HG02938 (cell line): ENCODE measurements around the gene MICAL2.

ENCODE experiments used
- ATAC-seq: cut with Tn5 transposase; IDR thresholded peaks from one replicate; pipeline ENCODE4 v1.9.1; 2021; ENCODE audit warnings: mild to moderate bottlenecking, moderate library complexity; ENCODE audit not compliant: unreplicated experiment

Gene MICAL2

DNA sequence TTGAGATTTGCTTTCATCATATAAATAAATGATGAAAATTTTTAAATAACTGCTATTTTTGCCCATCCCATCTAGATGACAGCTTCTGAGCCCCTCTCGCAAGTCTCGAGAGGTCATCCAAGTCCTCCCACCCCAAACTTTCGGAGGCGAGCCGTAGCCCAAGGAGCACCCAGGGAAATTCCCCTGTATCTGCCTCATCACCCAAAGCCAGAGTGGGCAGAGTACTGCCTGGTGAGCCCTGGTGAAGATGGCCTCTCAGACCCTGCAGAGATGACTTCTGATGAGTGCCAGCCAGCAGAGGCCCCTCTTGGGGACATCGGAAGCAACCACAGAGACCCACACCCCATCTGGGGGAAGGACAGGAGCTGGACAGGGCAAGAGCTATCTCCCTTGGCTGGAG lies 183.1 kb downstream of the MICAL2 start:
- no peak for ATAC-seq

DNA sequence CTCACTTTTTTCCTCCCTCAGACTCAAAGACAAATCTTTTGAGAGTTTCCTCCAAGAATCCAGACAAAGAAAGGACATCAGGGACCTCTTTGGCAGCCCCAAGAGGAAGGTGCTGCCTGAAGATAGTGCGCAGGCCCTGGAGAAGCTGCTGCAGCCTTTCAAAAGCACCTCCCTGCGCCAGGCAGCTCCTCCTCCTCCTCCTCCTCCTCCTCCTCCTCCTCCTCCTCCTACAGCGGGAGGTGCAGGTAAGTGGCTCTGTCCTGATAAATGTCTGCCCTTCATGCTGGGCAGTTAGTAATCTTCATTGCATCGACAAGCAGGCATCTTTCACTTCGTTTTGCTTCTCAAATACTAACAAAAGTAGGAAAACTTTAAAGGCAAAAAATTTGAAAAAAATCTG lies 184.2 kb downstream of the MICAL2 start:
- no peak for ATAC-seq

DNA sequence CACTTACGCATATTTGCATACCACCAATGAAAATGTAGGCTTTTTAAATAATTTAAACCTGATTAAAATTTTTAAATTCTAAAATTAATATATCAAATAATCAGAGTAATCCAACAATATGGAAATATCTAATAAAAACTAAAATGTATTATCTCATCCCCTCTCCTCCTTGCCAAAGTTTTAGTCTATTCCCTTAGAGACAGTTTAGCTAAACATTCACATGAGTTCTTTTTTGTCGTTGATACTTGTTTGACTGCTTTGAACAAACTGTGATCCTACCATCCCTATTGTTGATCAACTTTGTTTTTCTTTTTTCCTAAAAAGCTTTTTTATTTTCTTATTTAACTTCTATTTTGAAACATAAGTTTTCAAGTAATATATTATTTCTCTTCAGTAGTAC lies 185.6 kb downstream of the MICAL2 start:
- no peak for ATAC-seq

DNA sequence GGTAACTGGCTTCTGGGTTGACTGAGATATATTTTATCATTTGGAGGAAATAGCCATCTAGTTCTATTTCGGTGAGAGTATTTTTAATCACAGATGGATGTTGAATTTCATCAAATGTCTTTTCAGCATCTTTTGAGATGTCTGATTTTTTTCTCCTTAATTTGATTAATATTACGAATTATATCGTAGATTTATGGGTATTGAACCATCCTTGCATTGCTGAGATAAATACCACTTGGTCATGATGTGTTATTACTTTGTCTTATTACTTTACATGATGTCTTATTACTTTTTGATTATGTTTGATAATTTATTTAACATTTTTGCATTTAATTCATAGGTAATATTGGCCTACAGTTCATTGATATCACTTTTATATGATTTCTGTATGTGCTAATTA lies 188.2 kb downstream of the MICAL2 start:
- ATAC-seq, result no peak

DNA sequence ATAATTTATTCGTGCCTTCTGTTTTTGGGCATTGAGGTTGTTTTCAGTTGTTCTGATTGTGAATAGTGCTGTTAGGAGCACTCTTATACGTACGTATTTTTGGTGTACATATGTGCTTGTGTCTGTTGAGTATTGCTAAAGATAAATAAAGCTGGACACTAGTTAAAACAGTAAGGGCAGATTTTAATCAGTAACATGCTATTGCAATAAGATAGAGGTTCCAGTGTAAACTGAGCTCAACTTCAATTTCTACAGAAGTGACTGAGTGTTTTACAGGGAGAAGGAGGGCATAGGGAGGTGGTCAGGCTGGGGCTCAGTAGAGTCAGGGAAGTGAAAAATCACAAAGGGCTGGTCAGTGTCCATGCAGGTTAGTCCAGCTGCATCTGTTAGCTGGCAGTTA lies 191.0 kb downstream of the MICAL2 start:
- ATAC-seq, result no peak

DNA sequence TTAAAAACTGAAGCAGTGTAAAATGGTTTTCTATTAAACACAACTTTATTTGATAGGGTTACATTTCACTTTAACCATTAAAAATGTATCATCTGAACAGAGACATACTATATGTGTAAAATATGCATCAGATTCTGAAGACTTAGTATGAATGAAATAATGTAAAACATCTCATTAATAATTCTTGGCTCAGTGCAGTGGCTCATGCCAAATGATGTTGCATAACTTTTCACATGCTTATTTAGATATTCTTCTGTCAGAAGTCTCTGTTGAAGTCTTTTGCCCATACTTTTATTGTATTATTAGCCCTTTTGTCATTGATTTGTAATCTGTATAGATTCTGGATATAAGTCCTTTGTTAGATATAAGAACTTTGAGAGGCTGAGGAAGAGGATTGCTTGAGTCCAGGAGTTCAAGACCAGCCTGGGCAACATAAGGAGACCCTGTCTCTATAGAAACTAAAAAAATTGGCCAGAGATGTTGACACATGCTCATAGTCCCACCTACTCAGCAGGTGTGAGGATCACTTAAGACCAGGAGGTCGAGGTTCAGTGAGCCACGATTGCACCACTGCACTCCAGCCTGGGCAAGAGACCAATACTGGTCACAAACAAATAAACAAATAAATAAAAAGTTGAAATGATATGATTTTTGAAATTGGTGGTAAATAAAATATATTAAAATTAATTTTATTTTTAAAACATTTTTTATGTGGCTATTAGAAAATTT lies 193.2 kb downstream of the MICAL2 start:
- no peak for ATAC-seq

DNA sequence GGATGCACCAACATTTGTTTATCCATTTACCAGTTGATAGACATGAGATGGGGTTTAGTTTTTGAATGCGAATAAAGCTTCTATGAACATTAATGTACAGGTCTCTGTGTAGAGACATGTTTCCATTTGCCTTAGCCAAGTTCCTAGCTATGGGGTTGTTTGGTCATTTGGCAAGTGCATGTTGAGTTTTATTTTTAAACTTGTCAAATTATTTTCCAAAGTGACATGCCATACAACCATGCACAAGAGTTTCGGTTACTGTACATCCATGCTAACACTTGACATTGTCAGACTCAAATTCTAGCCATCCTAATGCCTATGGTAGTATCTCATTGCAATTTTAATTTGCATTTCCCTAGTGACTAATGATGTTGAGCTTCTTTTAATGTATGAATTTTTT lies 196.4 kb downstream of the MICAL2 start:
- ATAC-seq, result no peak

DNA sequence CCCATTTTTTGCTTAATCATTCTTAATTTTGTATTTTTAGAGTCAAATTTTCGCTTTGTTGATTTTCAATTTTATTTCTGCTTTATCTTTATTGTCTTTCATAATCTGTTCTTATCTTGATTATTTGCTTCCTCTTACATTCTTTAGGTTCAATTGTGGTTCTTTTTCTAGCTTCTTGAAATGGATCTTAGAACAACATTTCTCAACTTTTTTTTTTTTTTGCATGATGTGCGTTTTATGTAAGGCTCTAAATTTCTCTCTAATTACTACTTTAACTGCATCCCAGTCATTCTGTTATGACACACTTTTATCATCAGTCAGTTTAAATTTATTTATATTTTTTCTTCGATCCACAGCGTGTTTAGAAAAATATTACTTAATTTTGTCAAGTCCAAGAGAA lies 201.7 kb downstream of the MICAL2 start:
- no peak for ATAC-seq
